Small intestine (tissue), 7 donors: ENCODE data around the gene PDE2A. TPM values are rescaled to one million over a fixed set of nuclear protein-coding genes. Genes with fewer than 3 reads are reported as not detected.

Experiments
- DNase-seq, 2 donors: peaks; one replicate each; pipeline versions ENCODE4 v3.0.0 to v3.0.0-alpha.2; 2013
- FAIRE-seq: peaks from 2 replicates; lab custom pipeline; 2012; peaks lifted over from hg19 to GRCh38; lab: Jason Lieb, UNC
- H3K27ac ChIP-seq, 3 donors: one replicate each; pipeline ENCODE4 v1.5.1; 2013; ENCODE audit warnings: low read length in 2 of 3, mild to moderate bottlenecking in 2 of 3, control low read depth in 1 of 3, inconsistent platforms in 1 of 3, low read depth in 1 of 3, moderate library complexity in 1 of 3
- H3K27me3 ChIP-seq, 3 donors: one replicate each; pipeline ENCODE4 v1.6.1; 2013; ENCODE audit warnings: low read length in 3 of 3, inconsistent platforms in 1 of 3; ENCODE audit not compliant: control insufficient read depth in 3 of 3, insufficient read depth in 3 of 3
- H3K36me3 ChIP-seq, 3 donors: one replicate each; pipeline ENCODE4 v1.6.1; 2013; ENCODE audit warnings: low read length in 3 of 3, inconsistent platforms in 1 of 3, low read depth in 1 of 3, mild to moderate bottlenecking in 1 of 3, moderate library complexity in 1 of 3; ENCODE audit not compliant: control insufficient read depth in 3 of 3, insufficient read depth in 2 of 3
- H3K4me1 ChIP-seq, 3 donors: one replicate each; pipeline ENCODE4 v1.6.1; 2013; ENCODE audit warnings: low read length in 2 of 3, inconsistent platforms in 1 of 3, low read depth in 1 of 3, mild to moderate bottlenecking in 1 of 3, moderate library complexity in 1 of 3; ENCODE audit not compliant: control insufficient read depth in 3 of 3, insufficient read depth in 2 of 3
- H3K4me3 ChIP-seq, 3 donors: one replicate each; pipeline ENCODE4 v1.5.1; 2013; ENCODE audit warnings: low read length in 3 of 3, control low read depth in 1 of 3, inconsistent platforms in 1 of 3, low read depth in 1 of 3, mild to moderate bottlenecking in 1 of 3, moderate library complexity in 1 of 3
- H3K9me3 ChIP-seq, 2 donors: one replicate each; pipeline ENCODE4 v1.6.1; 2013; ENCODE audit warnings: low read depth in 1 of 2, low read length in 1 of 2; ENCODE audit not compliant: control insufficient read depth in 2 of 2, insufficient read depth in 1 of 2
- WGBS, 3 donors: extraction: QIAGEN DNeasy Blood & Tissue Kit; methylation state at CpG; one replicate each; pipeline ENCODE4 v1.1.7; 2013; 5-methylcytosine and 5-hydroxymethylcytosine counted together
- polyA plus RNA-seq, 4 donors: library from polyadenylated mRNA; stranded (reverse) in 3 of 4; unstranded in 1 of 4; fragments of 200-250 nt in 3 of 4; fragments of 120-200 nt in 1 of 4; gene quantifications; one replicate each; pipeline versions ENCODE4 v1.2.1 to v1.2.3, GENCODE V29; 2013
- donor health status: healthy with polysubstance abuse.
- donor health status: control.
- donor health status: control.
- donor health status: Bipolar disorder and iron deficiency.
- donor health status: healthy.

Gene PDE2A
- polyA plus RNA-seq, 4 donors: 1.8 to 31.6 (median 7.4) TPM

- DNase-seq (no peak), FAIRE-seq (no peak)
- H3K36me3 ChIP-seq: peaks cover 0 to 80% (median 0%) of the 10 kb centered on the region in 3 donors
- no peak overlapping the region for H3K4me3 ChIP-seq
- 54 to 66% (median 62%) methylated on average over 4 of the region's 4 CpGs for whole genome bisulfite sequencing, 3 donors
- H3K27ac ChIP-seq: no peak overlapping the region
- H3K27me3 ChIP-seq: no peaks in the 10 kb centered on the region
- peaks cover 13 to 39% (median 18%) of the 10 kb centered on the region in 3 donors for H3K4me1 ChIP-seq
- no peaks in the 10 kb centered on the region for H3K9me3 ChIP-seq
Observed at GRCh38 chr11:72719551-72719950, 45.3 kb upstream of the PDE2A start.

DNA sequence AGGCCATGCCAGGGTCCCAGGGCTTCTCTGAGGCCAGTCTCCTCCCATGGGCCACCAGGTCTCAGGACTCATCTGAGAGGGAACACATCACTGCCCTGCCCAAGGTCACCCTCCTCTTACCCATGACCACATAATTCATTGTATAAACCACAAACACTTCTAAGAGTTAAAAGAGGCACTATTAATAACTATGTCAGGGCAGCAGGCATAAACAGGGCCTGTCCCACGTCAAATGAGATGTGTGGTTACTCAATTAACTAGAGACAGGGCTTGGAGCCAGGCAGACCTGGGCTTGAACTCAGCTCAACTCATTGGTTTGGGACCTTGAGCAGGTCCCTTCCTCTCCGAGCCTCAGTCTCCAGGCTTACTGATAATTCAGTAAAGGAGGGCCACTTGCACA is 44.9 kb upstream of the PDE2A start:
- no peaks in the 10 kb centered on the region for H3K27me3 ChIP-seq
- H3K4me3 ChIP-seq: no peak overlapping the region
- DNase-seq (no peak), FAIRE-seq (no peak)
- 29 to 38% (median 31%) methylated on average over 2 of the region's 2 CpGs for WGBS, 3 donors
- H3K4me1 ChIP-seq: peaks cover 13 to 39% (median 18%) of the 10 kb centered on the region in 3 donors
- H3K36me3 ChIP-seq: peaks cover 0 to 80% (median 0%) of the 10 kb centered on the region in 3 donors
- H3K27ac ChIP-seq: no peak overlapping the region
- no peaks in the 10 kb centered on the region for H3K9me3 ChIP-seq

DNA sequence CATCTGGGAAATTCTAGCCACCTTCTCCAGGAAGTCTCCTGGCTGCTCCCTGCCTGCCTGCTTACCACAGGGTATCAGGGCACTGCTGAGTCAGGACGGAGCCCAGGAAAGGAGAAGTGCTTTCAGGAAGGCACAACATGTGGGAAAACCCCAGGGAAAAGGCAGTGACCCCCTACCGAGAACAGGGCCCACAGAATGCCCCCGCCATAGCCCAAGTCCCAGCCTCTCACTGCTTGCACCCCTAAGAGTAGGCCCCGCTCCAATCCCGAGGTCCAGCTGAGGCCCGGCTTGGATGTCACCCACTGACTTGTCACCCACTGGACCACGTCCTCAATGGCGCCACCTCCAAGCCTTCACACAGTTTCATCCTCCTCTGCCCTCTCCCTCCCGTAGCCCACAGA is 43.9 kb upstream of the PDE2A start:
- DNase-seq (no peak), FAIRE-seq (no peak)
- H3K36me3 ChIP-seq: peaks cover 0 to 79% (median 0%) of the 10 kb centered on the region in 3 donors
- H3K9me3 ChIP-seq: no peaks in the 10 kb centered on the region
- 80 to 88% (median 84%) methylated on average over 7 to 9 of the region's 9 CpGs for WGBS, 3 donors
- peaks cover 13 to 41% (median 18%) of the 10 kb centered on the region in 3 donors for H3K4me1 ChIP-seq
- no peak overlapping the region for H3K4me3 ChIP-seq
- H3K27ac ChIP-seq: no peak overlapping the region
- no peaks in the 10 kb centered on the region for H3K27me3 ChIP-seq

GRCh38 chr11:72716788-72717435 is 42.7 kb upstream of the PDE2A start:
- Histone ChIP-seq H3K27me3 (no peaks in the 10 kb centered on the region), H3K4me3 (no peak overlapping the region), H3K9me3 (no peaks in the 10 kb centered on the region), H3K4me1 (peaks cover 13 to 38% (median 18%) of the 10 kb centered on the region in 3 donors), H3K27ac (peak overlapping the region in 1 of 3 donors; percentile 40), H3K36me3 (peaks cover 0 to 91% (median 0%) of the 10 kb centered on the region in 3 donors)
- DNase-seq: no peak
- FAIRE-seq: no peak
- 90 to 93% (median 92%) methylated on average over 14 of the region's 14 CpGs for WGBS, 3 donors

- Histone ChIP-seq H3K27ac (peak overlapping the region in 1 of 3 donors; percentile 40), H3K36me3 (peaks cover 0 to 94% (median 0%) of the 10 kb centered on the region in 3 donors), H3K4me3 (no peak overlapping the region), H3K9me3 (no peaks in the 10 kb centered on the region), H3K27me3 (no peaks in the 10 kb centered on the region), H3K4me1 (peaks cover 13 to 32% (median 18%) of the 10 kb centered on the region in 3 donors)
- FAIRE-seq (no peak), DNase-seq (no peak)
- 64 to 76% (median 68%) methylated on average over 7 of the region's 7 CpGs for WGBS, 3 donors
Observed at GRCh38 chr11:72716290-72716689, 42.1 kb upstream of the PDE2A start.

- peaks cover 0 to 94% (median 9%) of the 10 kb centered on the region in 3 donors for H3K36me3 ChIP-seq
- WGBS, 3 donors: 68 to 89% (median 87%) methylated on average over 10 of the region's 10 CpGs
- FAIRE-seq (no peak), DNase-seq (no peak)
- no peaks in the 10 kb centered on the region for H3K27me3 ChIP-seq
- no peak overlapping the region for H3K27ac ChIP-seq
- peaks cover 0 to 11% (median 0%) of the 10 kb centered on the region in 3 donors for H3K4me1 ChIP-seq
- no peaks in the 10 kb centered on the region for H3K9me3 ChIP-seq
- no peak overlapping the region for H3K4me3 ChIP-seq
Observed at GRCh38 chr11:72712841-72713240, 38.6 kb upstream of the PDE2A start.

DNA sequence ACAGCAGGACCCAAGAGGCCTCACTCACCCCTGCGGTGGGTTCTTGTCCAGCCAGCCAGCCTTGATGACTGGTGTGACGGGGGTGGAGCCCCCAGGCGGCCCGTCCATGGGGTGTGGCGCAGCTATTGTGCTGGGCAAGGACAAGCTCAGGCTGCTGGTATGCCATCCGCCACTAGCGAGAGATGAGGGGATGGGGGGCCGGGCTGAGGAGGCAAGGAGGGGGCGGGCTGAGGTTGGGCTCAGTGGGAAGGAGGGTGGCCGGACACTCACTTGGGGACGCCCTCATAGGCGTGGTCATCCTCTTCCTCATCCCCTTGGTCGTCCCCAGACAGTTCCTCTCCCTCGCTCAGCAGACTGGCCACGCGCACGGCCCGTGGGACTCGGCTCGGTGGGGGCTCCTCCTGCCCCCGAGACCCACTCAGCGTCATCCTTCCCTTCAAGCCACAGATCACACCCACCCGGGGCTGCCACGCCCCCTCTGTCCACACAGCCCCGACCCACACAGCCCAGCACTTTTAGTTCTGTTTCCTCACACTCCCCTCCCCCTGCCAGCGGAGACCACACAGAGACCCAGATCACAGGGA is 38.0 kb upstream of the PDE2A start:
- H3K9me3 ChIP-seq: no peaks in the 10 kb centered on the region
- FAIRE-seq (no peak), DNase-seq (peak in 1 of 2 donors; percentile 11)
- H3K27me3 ChIP-seq: no peaks in the 10 kb centered on the region
- WGBS, 3 donors: 60 to 79% (median 74%) methylated on average over 23 to 26 of the region's 26 CpGs
- H3K27ac ChIP-seq: no peak overlapping the region
- H3K4me1 ChIP-seq: peaks cover 0 to 11% (median 0%) of the 10 kb centered on the region in 3 donors
- H3K36me3 ChIP-seq: peaks cover 0 to 94% (median 15%) of the 10 kb centered on the region in 3 donors
- H3K4me3 ChIP-seq: no peak overlapping the region

GRCh38 chr11:72711141-72711540 is 36.9 kb upstream of the PDE2A start:
- no peak for FAIRE-seq
- DNase-seq: no peak
- H3K4me1 ChIP-seq: peaks cover 0 to 8% (median 0%) of the 10 kb centered on the region in 3 donors

More at GRCh38 chr11:72711141-72711540, 36.9 kb upstream of the PDE2A start:
- Histone ChIP-seq H3K9me3 (no peaks in the 10 kb centered on the region), H3K4me3 (no peak overlapping the region), H3K27me3 (no peaks in the 10 kb centered on the region), H3K27ac (no peak overlapping the region), H3K36me3 (peaks cover 0 to 94% (median 15%) of the 10 kb centered on the region in 3 donors)
- 91 to 96% (median 94%) methylated on average over 9 of the region's 9 CpGs for WGBS, 3 donors
